ENCODE measurements around the gene CKAP4. TPM values are rescaled to one million over a fixed set of nuclear protein-coding genes. Genes with fewer than 3 reads are reported as not detected.

CKAP4 gene
- total and polyA plus RNA-seq, 2 of the 13 experiments (the other 11 are each of a cell fraction or from before 2014, with no cell fraction given) = 39.2 to 70.2 TPM

GRCh38 chr12:106274575-106275121, 26.8 kb upstream of the CKAP4 start (continued):
- TF ChIP-seq, protein P1, sequence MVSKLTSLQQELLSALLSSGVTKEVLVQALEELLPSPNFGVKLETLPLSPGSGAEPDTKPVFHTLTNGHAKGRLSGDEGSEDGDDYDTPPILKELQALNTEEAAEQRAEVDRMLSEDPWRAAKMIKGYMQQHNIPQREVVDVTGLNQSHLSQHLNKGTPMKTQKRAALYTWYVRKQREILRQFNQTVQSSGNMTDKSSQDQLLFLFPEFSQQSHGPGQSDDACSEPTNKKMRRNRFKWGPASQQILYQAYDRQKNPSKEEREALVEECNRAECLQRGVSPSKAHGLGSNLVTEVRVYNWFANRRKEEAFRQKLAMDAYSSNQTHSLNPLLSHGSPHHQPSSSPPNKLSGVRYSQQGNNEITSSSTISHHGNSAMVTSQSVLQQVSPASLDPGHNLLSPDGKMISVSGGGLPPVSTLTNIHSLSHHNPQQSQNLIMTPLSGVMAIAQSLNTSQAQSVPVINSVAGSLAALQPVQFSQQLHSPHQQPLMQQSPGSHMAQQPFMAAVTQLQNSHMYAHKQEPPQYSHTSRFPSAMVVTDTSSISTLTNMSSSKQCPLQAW (CRISPR knock-in tag; IDR thresholded peaks at IDR 0.05) = peak; percentile 57
- 0 out of 2 replicates have a peak, but pooled peaks have one; percentile 28 for TF ChIP-seq NCOR1 (IDR thresholded peaks at IDR 0.05; ENCODE audit: borderline replicate concordance, low read length)
- TF ChIP-seq, protein P2, sequence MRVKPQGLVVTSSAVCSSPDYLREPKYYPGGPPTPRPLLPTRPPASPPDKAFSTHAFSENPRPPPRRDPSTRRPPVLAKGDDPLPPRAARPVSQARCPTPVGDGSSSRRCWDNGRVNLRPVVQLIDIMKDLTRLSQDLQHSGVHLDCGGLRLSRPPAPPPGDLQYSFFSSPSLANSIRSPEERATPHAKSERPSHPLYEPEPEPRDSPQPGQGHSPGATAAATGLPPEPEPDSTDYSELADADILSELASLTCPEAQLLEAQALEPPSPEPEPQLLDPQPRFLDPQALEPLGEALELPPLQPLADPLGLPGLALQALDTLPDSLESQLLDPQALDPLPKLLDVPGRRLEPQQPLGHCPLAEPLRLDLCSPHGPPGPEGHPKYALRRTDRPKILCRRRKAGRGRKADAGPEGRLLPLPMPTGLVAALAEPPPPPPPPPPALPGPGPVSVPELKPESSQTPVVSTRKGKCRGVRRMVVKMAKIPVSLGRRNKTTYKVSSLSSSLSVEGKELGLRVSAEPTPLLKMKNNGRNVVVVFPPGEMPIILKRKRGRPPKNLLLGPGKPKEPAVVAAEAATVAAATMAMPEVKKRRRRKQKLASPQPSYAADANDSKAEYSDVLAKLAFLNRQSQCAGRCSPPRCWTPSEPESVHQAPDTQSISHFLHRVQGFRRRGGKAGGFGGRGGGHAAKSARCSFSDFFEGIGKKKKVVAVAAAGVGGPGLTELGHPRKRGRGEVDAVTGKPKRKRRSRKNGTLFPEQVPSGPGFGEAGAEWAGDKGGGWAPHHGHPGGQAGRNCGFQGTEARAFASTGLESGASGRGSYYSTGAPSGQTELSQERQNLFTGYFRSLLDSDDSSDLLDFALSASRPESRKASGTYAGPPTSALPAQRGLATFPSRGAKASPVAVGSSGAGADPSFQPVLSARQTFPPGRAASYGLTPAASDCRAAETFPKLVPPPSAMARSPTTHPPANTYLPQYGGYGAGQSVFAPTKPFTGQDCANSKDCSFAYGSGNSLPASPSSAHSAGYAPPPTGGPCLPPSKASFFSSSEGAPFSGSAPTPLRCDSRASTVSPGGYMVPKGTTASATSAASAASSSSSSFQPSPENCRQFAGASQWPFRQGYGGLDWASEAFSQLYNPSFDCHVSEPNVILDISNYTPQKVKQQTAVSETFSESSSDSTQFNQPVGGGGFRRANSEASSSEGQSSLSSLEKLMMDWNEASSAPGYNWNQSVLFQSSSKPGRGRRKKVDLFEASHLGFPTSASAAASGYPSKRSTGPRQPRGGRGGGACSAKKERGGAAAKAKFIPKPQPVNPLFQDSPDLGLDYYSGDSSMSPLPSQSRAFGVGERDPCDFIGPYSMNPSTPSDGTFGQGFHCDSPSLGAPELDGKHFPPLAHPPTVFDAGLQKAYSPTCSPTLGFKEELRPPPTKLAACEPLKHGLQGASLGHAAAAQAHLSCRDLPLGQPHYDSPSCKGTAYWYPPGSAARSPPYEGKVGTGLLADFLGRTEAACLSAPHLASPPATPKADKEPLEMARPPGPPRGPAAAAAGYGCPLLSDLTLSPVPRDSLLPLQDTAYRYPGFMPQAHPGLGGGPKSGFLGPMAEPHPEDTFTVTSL (CRISPR knock-in tag; IDR thresholded peaks at IDR 0.05; ENCODE audit: borderline replicate concordance) = peak; percentile 75; the same call in 1 of the 2 replicates
- no peak for TF ChIP-seq ZNF142 (CRISPR knock-in tag; IDR thresholded peaks at IDR 0.05)
- TF ChIP-seq SOX6 (IDR thresholded peaks at IDR 0.05) = no peak
- TF ChIP-seq SOX6 (CRISPR knock-in tag; IDR thresholded peaks at IDR 0.05) = peak; percentile 84
- no peak for TF ChIP-seq TBX2 (CRISPR knock-in tag; IDR thresholded peaks at IDR 0.05; ENCODE audit: borderline replicate concordance)
- TF ChIP-seq ZNF431 (CRISPR knock-in tag; IDR thresholded peaks at IDR 0.05; ENCODE audit: borderline replicate concordance, low read depth) = peak; percentile 51; the same call in 1 of the 2 replicates
- no peak for TF ChIP-seq XRCC5 (optimal IDR thresholded peaks at IDR 0.05; ENCODE audit: low read length)
- TF ChIP-seq, protein P3, sequence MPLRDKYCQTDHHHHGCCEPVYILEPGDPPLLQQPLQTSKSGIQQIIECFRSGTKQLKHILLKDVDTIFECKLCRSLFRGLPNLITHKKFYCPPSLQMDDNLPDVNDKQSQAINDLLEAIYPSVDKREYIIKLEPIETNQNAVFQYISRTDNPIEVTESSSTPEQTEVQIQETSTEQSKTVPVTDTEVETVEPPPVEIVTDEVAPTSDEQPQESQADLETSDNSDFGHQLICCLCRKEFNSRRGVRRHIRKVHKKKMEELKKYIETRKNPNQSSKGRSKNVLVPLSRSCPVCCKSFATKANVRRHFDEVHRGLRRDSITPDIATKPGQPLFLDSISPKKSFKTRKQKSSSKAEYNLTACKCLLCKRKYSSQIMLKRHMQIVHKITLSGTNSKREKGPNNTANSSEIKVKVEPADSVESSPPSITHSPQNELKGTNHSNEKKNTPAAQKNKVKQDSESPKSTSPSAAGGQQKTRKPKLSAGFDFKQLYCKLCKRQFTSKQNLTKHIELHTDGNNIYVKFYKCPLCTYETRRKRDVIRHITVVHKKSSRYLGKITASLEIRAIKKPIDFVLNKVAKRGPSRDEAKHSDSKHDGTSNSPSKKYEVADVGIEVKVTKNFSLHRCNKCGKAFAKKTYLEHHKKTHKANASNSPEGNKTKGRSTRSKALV (CRISPR knock-in tag; IDR thresholded peaks at IDR 0.05) = 0 out of 2 replicates have a peak, but pooled peaks have one; percentile 44
- TF ChIP-seq ZKSCAN8 (CRISPR knock-in tag; IDR thresholded peaks at IDR 0.05; ENCODE audit: borderline replicate concordance) = no peak
- TF ChIP-seq EHMT2 (IDR thresholded peaks at IDR 0.05; ENCODE audit: borderline replicate concordance, low read depth, low read length) = peak; percentile 43; the same call in 1 of the 2 replicates
- TF ChIP-seq POGZ (CRISPR knock-in tag; IDR thresholded peaks at IDR 0.05) = peak; percentile 53

Measured in HepG2 (cell line).